ENCODE results near the gene IFI44L.

Gene IFI44L

DNA sequence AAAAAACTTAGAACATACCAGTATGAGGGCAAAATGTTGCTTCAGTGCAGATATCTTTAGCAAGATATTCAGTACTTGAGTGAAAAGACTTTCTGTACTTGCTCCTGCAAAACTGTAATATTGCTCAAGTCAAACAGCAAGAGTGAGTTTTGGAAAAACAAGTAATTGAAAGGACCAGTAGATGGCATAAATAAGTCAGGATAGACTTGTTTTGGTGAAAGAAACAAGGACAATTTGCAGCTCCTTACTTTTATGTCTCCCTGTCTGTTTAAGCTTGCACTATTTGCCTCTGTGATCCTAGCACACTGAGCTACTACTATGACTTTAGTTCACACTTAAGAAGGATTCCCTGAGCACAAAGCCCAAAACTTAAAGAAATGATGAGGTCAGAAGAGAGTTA is 68.4 kb downstream of the IFI44L start:
- no peak for DNase-seq (ENCODE audit: low spot score)

DNA sequence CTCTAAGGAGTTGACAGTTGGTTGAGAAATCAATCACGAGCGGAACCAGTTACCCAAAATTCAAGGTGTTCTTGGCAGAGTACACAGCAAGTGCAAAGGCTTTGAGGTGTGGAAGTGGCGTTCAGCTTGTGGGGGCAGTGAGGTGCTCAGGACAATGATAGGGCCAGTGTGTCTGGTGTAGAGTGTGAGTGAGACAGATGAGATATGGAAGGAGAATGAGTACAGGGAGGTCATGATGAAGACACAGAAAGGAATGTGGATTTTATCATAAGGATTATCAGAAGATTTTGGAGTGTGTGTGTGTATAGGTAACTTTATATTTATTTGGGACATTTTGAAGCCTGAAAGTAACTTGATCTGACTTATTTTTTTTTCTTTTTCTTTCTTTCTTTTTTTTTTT is 70.3 kb downstream of the IFI44L start:
- DNase-seq (ENCODE audit: low spot score) = no peak

- no peak for DNase-seq (ENCODE audit: low spot score)
Observed at GRCh38 chr1:78691995-78692747, 71.9 kb downstream of the IFI44L start.

Measured in iPS-NIHi11 (cell line).